SK-N-SH (cell line): ENCODE data around the gene PTK6.

Experiments used
- RXRA ChIP-seq: IDR thresholded peaks from 2 replicates; pipeline ENCODE4 v1.4.0; 2012; ENCODE audit warnings: low read depth, mild to moderate bottlenecking, borderline replicate concordance
- TF ChIP-seq, protein P1 (sequence below): fragments of 200-600 bp; sonication (generic); IDR thresholded peaks from 2 replicates; pipeline ENCODE4 v1.6.1; 2017; ENCODE audit warnings: antibody characterized with exemption, mild to moderate bottlenecking, moderate library complexity

DNA sequence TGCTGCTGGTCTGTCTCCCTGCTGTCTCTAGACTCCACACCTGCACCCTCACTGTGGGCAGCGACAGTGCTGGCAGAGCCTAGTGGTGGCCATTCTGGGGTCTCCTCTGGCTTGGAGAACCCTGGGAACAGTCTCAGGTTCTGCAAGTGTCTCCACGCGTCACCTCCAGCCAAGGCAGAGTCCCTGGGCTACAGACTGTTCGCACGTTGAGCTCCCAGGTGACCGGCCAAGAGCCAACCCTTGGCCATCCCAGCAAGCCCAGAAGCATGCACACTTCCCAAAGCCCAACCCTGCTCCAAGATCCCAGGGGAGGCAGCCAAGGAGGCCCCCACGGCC, 43.1 kb downstream of the PTK6 start:
- TF ChIP-seq, protein P1, sequence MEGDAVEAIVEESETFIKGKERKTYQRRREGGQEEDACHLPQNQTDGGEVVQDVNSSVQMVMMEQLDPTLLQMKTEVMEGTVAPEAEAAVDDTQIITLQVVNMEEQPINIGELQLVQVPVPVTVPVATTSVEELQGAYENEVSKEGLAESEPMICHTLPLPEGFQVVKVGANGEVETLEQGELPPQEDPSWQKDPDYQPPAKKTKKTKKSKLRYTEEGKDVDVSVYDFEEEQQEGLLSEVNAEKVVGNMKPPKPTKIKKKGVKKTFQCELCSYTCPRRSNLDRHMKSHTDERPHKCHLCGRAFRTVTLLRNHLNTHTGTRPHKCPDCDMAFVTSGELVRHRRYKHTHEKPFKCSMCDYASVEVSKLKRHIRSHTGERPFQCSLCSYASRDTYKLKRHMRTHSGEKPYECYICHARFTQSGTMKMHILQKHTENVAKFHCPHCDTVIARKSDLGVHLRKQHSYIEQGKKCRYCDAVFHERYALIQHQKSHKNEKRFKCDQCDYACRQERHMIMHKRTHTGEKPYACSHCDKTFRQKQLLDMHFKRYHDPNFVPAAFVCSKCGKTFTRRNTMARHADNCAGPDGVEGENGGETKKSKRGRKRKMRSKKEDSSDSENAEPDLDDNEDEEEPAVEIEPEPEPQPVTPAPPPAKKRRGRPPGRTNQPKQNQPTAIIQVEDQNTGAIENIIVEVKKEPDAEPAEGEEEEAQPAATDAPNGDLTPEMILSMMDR = no peak
- TF ChIP-seq RXRA = no peak
